Gastroesophageal sphincter (tissue), 3 donors: Measurements from ENCODE around the gene TMEM141.

Experiments used
- CTCF ChIP-seq, 4 experiments: fragments of 200-600 bp in 2 of 4; fragments of 450-650 bp in 2 of 4; sonication (generic) in 1 of 4; IDR thresholded peaks; one replicate each; pipeline ENCODE4 v1.5.1; 2017 to 2019; ENCODE audit warnings: antibody characterized with exemption in 4 of 4, mild to moderate bottlenecking in 2 of 4, moderate library complexity in 2 of 4
- EP300 ChIP-seq: sonication (generic); formaldehyde crosslinking; IDR thresholded peaks from one replicate; pipeline ENCODE4 v1.6.1; 2017; ENCODE audit warnings: antibody characterized with exemption, mild to moderate bottlenecking
- POLR2A ChIP-seq, 2 donors: fragments of 450-650 bp; IDR thresholded peaks; one replicate each; pipeline ENCODE4 v1.6.1; 2017; ENCODE audit warnings: antibody characterized with exemption in 2 of 2, mild to moderate bottlenecking in 2 of 2, moderate library complexity in 1 of 2
- POLR2AphosphoS5 ChIP-seq: sonication (generic); formaldehyde crosslinking; IDR thresholded peaks from one replicate; pipeline ENCODE4 v1.6.1; 2017; ENCODE audit warnings: antibody characterized with exemption

- TF ChIP-seq CTCF (IDR thresholded peaks at IDR 0.05) (no peak), POLR2AphosphoS5 (no peak), EP300 (no peak), POLR2A (IDR thresholded peaks at IDR 0.05) (no peak)
These were observed 48.3 kb downstream of the TMEM141 start for GRCh38 chr9:136839229-136840139.
